ENCODE data around the gene CDH23.
A peak's percentile ranks its signal among the peaks of the same experiment; 100 is the strongest.

Gene CDH23

GRCh38 chr10:71567006-71567405, 170.3 kb downstream of the CDH23 start:
- no peak overlapping the region for H3K4me3 ChIP-seq (ENCODE audit: low read depth, low read length)
- no peak for DNase-seq (ENCODE audit: low read depth)
- no peak for TF ChIP-seq CTCF (IDR thresholded peaks at IDR 0.05; ENCODE audit: low read depth, low read length, missing control alignments)
- in situ Hi-C loops (cut with HindIII; ENCODE audit: low sequenced_read_pairs): no loop called here

- no peak for TF ChIP-seq CTCF (IDR thresholded peaks at IDR 0.05; ENCODE audit: low read depth, low read length, missing control alignments)
- in situ Hi-C loops (cut with HindIII; ENCODE audit: low sequenced_read_pairs): no loop called here
These were observed 172.3 kb downstream of the CDH23 start for GRCh38 chr10:71568896-71569492.

GRCh38 chr10:71569775-71570588, 173.3 kb downstream of the CDH23 start:
- no peak overlapping the region for H3K4me3 ChIP-seq (ENCODE audit: low read depth, low read length)
- in situ Hi-C loops (cut with HindIII; ENCODE audit: low sequenced_read_pairs): no loop called here
- TF ChIP-seq CTCF (IDR thresholded peaks at IDR 0.05; ENCODE audit: low read depth, low read length, missing control alignments): peak; percentile 83
- DNase-seq (ENCODE audit: low read depth): no peak

More at GRCh38 chr10:71568896-71569492, 172.3 kb downstream of the CDH23 start:
- no peak for DNase-seq (ENCODE audit: low read depth)
- no peak overlapping the region for H3K4me3 ChIP-seq (ENCODE audit: low read depth, low read length)

- TF ChIP-seq CTCF (IDR thresholded peaks at IDR 0.05; ENCODE audit: low read depth, low read length, missing control alignments): no peak
- H3K4me3 ChIP-seq (ENCODE audit: low read depth, low read length): no peak overlapping the region
- in situ Hi-C loops (cut with HindIII; ENCODE audit: low sequenced_read_pairs): no loop called here
- DNase-seq (ENCODE audit: low read depth): no peak
These were observed 174.9 kb downstream of the CDH23 start for GRCh38 chr10:71571460-71572175.

GRCh38 chr10:71572962-71573361, 176.2 kb downstream of the CDH23 start:
- no peak for TF ChIP-seq CTCF (IDR thresholded peaks at IDR 0.05; ENCODE audit: low read depth, low read length, missing control alignments)
- DNase-seq (ENCODE audit: low read depth): no peak
- no peak overlapping the region for H3K4me3 ChIP-seq (ENCODE audit: low read depth, low read length)
- in situ Hi-C loops (cut with HindIII; ENCODE audit: low sequenced_read_pairs): no loop called here

All from astrocyte of the cerebellum (primary cell).